ENCODE measurements around the gene CCNI2. TPM values are rescaled to one million over a fixed set of nuclear protein-coding genes. Genes with fewer than 3 reads are reported as not detected.

Gene CCNI2
- total RNA-seq, 1 experiment from 2014 or later: not detected

DNA sequence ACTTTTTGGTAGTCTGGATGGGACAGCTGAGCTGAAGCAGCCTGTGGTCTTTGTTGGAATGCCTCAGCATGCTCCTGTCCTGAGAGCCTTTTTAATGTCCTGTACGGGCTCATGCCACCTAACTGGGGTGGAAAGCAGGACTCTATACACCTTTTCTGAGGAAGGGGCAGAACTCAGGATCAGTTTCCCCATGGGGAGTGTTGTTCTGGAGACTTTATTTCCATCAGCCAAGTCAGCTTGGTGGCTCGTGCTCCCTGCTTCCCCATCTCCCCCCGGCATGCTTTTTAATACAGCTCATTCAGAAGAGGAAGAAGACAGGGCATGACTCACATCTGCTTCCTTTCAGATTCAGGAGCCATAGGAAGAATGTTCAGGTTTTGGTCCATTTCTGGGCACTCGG is 34.9 kb downstream of the CCNI2 start:
- no peak for TF ChIP-seq EZH2 (IDR thresholded peaks at IDR 0.05; ENCODE audit: borderline replicate concordance, low read depth, low read length, poor library complexity, severe bottlenecking)
- TF ChIP-seq, protein P1, sequence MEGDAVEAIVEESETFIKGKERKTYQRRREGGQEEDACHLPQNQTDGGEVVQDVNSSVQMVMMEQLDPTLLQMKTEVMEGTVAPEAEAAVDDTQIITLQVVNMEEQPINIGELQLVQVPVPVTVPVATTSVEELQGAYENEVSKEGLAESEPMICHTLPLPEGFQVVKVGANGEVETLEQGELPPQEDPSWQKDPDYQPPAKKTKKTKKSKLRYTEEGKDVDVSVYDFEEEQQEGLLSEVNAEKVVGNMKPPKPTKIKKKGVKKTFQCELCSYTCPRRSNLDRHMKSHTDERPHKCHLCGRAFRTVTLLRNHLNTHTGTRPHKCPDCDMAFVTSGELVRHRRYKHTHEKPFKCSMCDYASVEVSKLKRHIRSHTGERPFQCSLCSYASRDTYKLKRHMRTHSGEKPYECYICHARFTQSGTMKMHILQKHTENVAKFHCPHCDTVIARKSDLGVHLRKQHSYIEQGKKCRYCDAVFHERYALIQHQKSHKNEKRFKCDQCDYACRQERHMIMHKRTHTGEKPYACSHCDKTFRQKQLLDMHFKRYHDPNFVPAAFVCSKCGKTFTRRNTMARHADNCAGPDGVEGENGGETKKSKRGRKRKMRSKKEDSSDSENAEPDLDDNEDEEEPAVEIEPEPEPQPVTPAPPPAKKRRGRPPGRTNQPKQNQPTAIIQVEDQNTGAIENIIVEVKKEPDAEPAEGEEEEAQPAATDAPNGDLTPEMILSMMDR (conservative IDR thresholded peaks at IDR 0.05; ENCODE audit: low read depth, low read length): no peak
- H3K9me3 ChIP-seq (ENCODE audit: low read depth, low read length, poor library complexity, severe bottlenecking): no peaks in the 10 kb centered on the region
- no peak for DNase-seq (ENCODE audit: low spot score)
- ChIA-PET POLR2A (ENCODE audit: low non-redundant PET) (no interaction called here), CTCF (no interaction called here)
- H3K27ac ChIP-seq (ENCODE audit: low read depth, low read length, poor library complexity, severe bottlenecking): no peak overlapping the region
- no peaks in the 10 kb centered on the region for H3K36me3 ChIP-seq (ENCODE audit: insufficient read depth, low read length, poor library complexity, severe bottlenecking)
- no peaks in the 10 kb centered on the region for H3K27me3 ChIP-seq (replicated peaks; ENCODE audit: insufficient read depth, low read depth, low read length, poor library complexity)
- no peak overlapping the region for H3K4me3 ChIP-seq (ENCODE audit: low read depth, low read length, poor library complexity, severe bottlenecking)
- intact Hi-C loops (cut with micrococcal nuclease; ENCODE audit: unreplicated experiment): no loop called here
- no TSS peak for BruUV-seq (replicated peaks)
- no peaks in the 10 kb centered on the region for H3K4me1 ChIP-seq (ENCODE audit: insufficient read depth, low read length, poor library complexity, severe bottlenecking)

DNA sequence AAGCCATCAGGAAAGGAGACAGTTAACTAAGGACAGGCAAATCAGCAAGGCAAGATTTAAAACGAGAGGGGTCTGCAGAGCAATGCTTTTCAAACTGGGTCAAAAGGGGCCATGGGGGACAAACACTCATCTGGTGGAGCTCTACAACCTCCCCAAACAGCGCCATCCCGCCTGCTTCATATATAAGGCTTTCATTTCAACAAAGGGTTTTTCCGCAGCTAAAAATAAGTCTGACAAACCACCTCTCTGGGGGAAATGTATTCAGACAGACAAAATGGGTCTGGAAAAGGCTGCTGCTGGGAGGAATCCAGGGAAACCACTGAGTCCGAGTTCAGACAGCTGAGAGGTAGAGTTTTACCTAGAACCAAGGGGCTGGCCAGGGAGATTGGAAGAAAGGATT is 38.1 kb downstream of the CCNI2 start:
- Histone ChIP-seq H3K4me3 (ENCODE audit: low read depth, low read length, poor library complexity, severe bottlenecking) (no peak overlapping the region), H3K27me3 (replicated peaks; ENCODE audit: insufficient read depth, low read depth, low read length, poor library complexity) (no peaks in the 10 kb centered on the region), H3K36me3 (ENCODE audit: insufficient read depth, low read length, poor library complexity, severe bottlenecking) (no peaks in the 10 kb centered on the region), H3K27ac (ENCODE audit: low read depth, low read length, poor library complexity, severe bottlenecking) (no peak overlapping the region), H3K9me3 (ENCODE audit: low read depth, low read length, poor library complexity, severe bottlenecking) (no peaks in the 10 kb centered on the region), H3K4me1 (ENCODE audit: insufficient read depth, low read length, poor library complexity, severe bottlenecking) (no peaks in the 10 kb centered on the region)
- DNase-seq (ENCODE audit: low spot score): no peak
- intact Hi-C loops (cut with micrococcal nuclease; ENCODE audit: unreplicated experiment): no loop called here
- TF ChIP-seq, protein P1 (conservative IDR thresholded peaks at IDR 0.05; ENCODE audit: low read depth, low read length): no peak
- no peak for TF ChIP-seq EZH2 (IDR thresholded peaks at IDR 0.05; ENCODE audit: borderline replicate concordance, low read depth, low read length, poor library complexity, severe bottlenecking)
- ChIA-PET POLR2A (ENCODE audit: low non-redundant PET) (interaction anchor here (0.7 kb wide), 1 partner anchor 109 kb away, joined by 4 read pairs; no protein-coding TSS in a partner anchor), CTCF (no interaction called here)
- no TSS peak for BruUV-seq (replicated peaks)

DNA sequence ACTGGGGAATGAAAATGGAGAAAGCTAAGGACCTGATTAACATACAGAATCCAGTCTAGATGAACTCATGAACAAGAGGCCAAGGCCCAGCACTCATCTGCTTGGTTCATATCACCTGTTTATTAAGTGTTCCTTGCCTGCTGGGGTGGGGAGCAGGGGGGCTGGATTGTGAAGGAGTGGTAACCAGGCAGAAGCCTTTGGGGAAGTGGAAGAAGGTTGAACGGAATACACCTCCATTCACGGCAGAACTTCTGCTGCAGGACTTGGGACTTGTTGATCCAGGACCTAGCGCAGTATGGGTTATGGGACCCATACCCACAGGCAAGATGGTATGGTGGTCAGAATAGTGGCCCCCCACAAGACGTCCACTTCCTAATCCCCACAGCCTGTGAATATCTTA is 38.6 kb downstream of the CCNI2 start:
- no peaks in the 10 kb centered on the region for H3K4me1 ChIP-seq (ENCODE audit: insufficient read depth, low read length, poor library complexity, severe bottlenecking)
- TF ChIP-seq, protein P1 (conservative IDR thresholded peaks at IDR 0.05; ENCODE audit: low read depth, low read length): no peak
- TF ChIP-seq EZH2 (IDR thresholded peaks at IDR 0.05; ENCODE audit: borderline replicate concordance, low read depth, low read length, poor library complexity, severe bottlenecking): no peak

More for the DNA sequence above, 38.6 kb downstream of the CCNI2 start:
- ChIA-PET CTCF (no interaction called here), POLR2A (ENCODE audit: low non-redundant PET) (interaction anchor here (0.6 kb wide), 1 partner anchor 33 kb away, joined by 3 read pairs; no protein-coding TSS in a partner anchor)
- H3K36me3 ChIP-seq (ENCODE audit: insufficient read depth, low read length, poor library complexity, severe bottlenecking): no peaks in the 10 kb centered on the region
- H3K27ac ChIP-seq (ENCODE audit: low read depth, low read length, poor library complexity, severe bottlenecking): no peak overlapping the region
- H3K4me3 ChIP-seq (ENCODE audit: low read depth, low read length, poor library complexity, severe bottlenecking): no peak overlapping the region
- no peaks in the 10 kb centered on the region for H3K27me3 ChIP-seq (replicated peaks; ENCODE audit: insufficient read depth, low read depth, low read length, poor library complexity)
- intact Hi-C loops (cut with micrococcal nuclease; ENCODE audit: unreplicated experiment): no loop called here
- H3K9me3 ChIP-seq (ENCODE audit: low read depth, low read length, poor library complexity, severe bottlenecking): no peaks in the 10 kb centered on the region
- DNase-seq (ENCODE audit: low spot score): no peak
- no TSS peak for BruUV-seq (replicated peaks)
